ENCODE data around the gene SLC19A1. TPM values are rescaled to one million over a fixed set of nuclear protein-coding genes. Genes with fewer than 3 reads are reported as not detected.
A peak's percentile ranks its signal among the peaks of the same experiment; 100 is the strongest.

The SLC19A1 gene
- total RNA-seq, 1 experiment from 2014 or later = 16.7 TPM

GRCh38 chr21:45468051-45468970, 73.9 kb downstream of the SLC19A1 start:
- DNase-seq (ENCODE audit: low read depth) = no peak

- DNase-seq (ENCODE audit: low read depth) = peak; percentile 69
Observed at GRCh38 chr21:45467221-45467779, 74.9 kb downstream of the SLC19A1 start.

- no peak for DNase-seq (ENCODE audit: low read depth)
Observed at GRCh38 chr21:45466330-45467220, 75.7 kb downstream of the SLC19A1 start.

GRCh38 chr21:45465611-45466329, 76.5 kb downstream of the SLC19A1 start:
- no peak for DNase-seq (ENCODE audit: low read depth)

GRCh38 chr21:45465105-45465504, 77.1 kb downstream of the SLC19A1 start:
- DNase-seq (ENCODE audit: low read depth) = no peak

- DNase-seq (ENCODE audit: low read depth) = no peak
Observed at GRCh38 chr21:45464309-45464708, 77.9 kb downstream of the SLC19A1 start.

GRCh38 chr21:45463871-45464270, 78.4 kb downstream of the SLC19A1 start:
- DNase-seq (ENCODE audit: low read depth) = no peak

- no peak for DNase-seq (ENCODE audit: low read depth)
Observed at GRCh38 chr21:45461806-45462341, 80.4 kb downstream of the SLC19A1 start.

GRCh38 chr21:45461369-45461750, 80.9 kb downstream of the SLC19A1 start:
- no peak for DNase-seq (ENCODE audit: low read depth)

GRCh38 chr21:45460611-45461368, 81.5 kb downstream of the SLC19A1 start:
- DNase-seq (ENCODE audit: low read depth) = peak; percentile 97

GRCh38 chr21:45460011-45460565, 82.2 kb downstream of the SLC19A1 start:
- DNase-seq (ENCODE audit: low read depth) = no peak

GRCh38 chr21:45459171-45460010, 82.8 kb downstream of the SLC19A1 start:
- DNase-seq (ENCODE audit: low read depth) = no peak

- no peak for DNase-seq (ENCODE audit: low read depth)
Observed at GRCh38 chr21:45458281-45459170, 83.7 kb downstream of the SLC19A1 start.

GRCh38 chr21:45457832-45458172, 84.4 kb downstream of the SLC19A1 start:
- no peak for DNase-seq (ENCODE audit: low read depth)

GRCh38 chr21:45457161-45457831, 84.9 kb downstream of the SLC19A1 start:
- no peak for DNase-seq (ENCODE audit: low read depth)

GRCh38 chr21:45456584-45457160, 85.6 kb downstream of the SLC19A1 start:
- no peak for DNase-seq (ENCODE audit: low read depth)

Measured in M059J (cell line).